Activated CD8-positive, alpha-beta T cell treated with anti-CD3 and anti-CD28 coated beads for 36 hours (primary cell): ENCODE data around the gene CTSV. TPM values are rescaled to one million over a fixed set of nuclear protein-coding genes. Genes with fewer than 3 reads are reported as not detected.
A peak's percentile ranks its signal among the peaks of the same experiment; 100 is the strongest.
"Not testable (repeated sequence)": the region's sequence is repeated elsewhere in the genome, so short reads cannot be mapped to it uniquely, and the experiment has no call there.

Experiments
- ATAC-seq: fragments of 200-7000 bp; cut with Tn5 transposase; one replicate; pipeline ENCODE4 v1.10.0; 2021; ENCODE audit warnings: mild to moderate bottlenecking, moderate library complexity
- CTCF ChIA-PET: fragments of 350-600 bp; sonication (Branson Sonifier 250); formaldehyde crosslinking; loops from one replicate; lab custom pipeline; 2021; ENCODE audit warnings: antibody characterized with exemption; lab: Charles Lee
- POLR2A ChIA-PET: fragments of 350-600 bp; sonication (Branson Sonifier 250); formaldehyde crosslinking; loops from one replicate; lab custom pipeline; 2021; ENCODE audit warnings: antibody characterized with exemption; lab: Charles Lee
- DNase-seq: peaks from one replicate; pipeline ENCODE4 v3.0.0-alpha.2; 2020
- H3K27ac Mint-ChIP-seq: one replicate; pipeline ENCODE4 v1.8.0; 2021; ENCODE audit warnings: mild to moderate bottlenecking, mixed read lengths
- H3K27me3 Mint-ChIP-seq: one replicate; pipeline ENCODE4 v1.8.0; 2021; ENCODE audit warnings: mixed read lengths
- H3K36me3 Mint-ChIP-seq: one replicate; pipeline ENCODE4 v1.8.0; 2021; ENCODE audit warnings: low read depth, mixed read lengths
- H3K4me1 Mint-ChIP-seq: one replicate; pipeline ENCODE4 v1.8.0; 2021; ENCODE audit warnings: low read depth, mixed read lengths
- H3K4me3 Mint-ChIP-seq: one replicate; pipeline ENCODE4 v1.8.0; 2021; ENCODE audit warnings: mild to moderate bottlenecking, moderate library complexity, mixed read lengths
- H3K9me3 Mint-ChIP-seq: one replicate; pipeline ENCODE4 v1.8.0; 2021; ENCODE audit warnings: mixed read lengths
- intact Hi-C: fragments of 100-400 bp; cut with micrococcal nuclease; formaldehyde crosslinking; loops from one replicate; pipeline ENCODE4 v1.10.0; 2022
- total RNA-seq, 2 experiments: library from RNA; stranded (reverse); gene quantifications; one replicate each; pipeline ENCODE4 v1.2.3, GENCODE V29; 2021
- TF ChIP-seq, protein P1 (sequence below): fragments of 200-600 bp; IDR thresholded peaks from one replicate; pipeline ENCODE4 v1.8.0; 2022; ENCODE audit warnings: antibody characterized with exemption, mild to moderate bottlenecking

Gene CTSV
- total RNA-seq, 2 experiments from 2014 or later: 0.16 to 0.34 TPM

DNA sequence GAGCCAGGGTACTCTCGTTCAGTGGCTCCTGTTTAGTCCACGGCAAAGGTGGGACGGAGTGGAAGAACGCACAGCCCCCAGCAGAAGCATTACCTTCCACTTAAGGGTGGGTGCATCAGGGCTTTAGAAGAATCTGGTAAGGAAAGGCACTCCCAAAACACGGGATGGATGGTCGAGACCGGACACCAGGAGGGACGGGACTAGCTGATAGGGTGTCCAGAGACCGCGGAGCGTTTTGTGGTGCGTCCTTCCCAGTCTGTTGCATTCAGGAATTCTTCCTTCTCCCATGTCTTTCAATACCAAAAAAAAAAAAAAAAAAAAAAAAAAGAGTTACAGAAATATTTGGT is 545 bp upstream of the CTSV start:
- POLR2A ChIA-PET: no interaction called here
- intact Hi-C loops: no loop called here
- peaks cover 50% of the 10 kb centered on the region for H3K27me3 Mint-ChIP-seq

DNA sequence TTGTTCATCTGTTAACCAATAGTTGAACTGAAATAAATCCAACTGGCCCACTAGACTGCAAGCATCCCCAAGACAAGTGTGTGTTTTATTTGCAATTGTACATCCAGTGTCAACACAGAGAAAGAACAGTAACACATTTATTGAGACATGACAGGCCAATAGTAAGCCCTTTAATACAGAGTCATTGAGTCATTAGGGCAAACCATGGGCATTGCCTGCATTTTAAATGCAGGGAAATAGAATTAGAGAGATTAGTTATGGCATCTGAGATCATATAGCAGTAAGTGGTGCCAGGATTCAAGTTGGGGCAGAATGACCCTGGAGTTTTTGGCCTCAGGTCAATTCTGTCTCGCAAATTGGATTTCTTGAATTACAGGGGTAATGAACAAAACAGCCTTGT is 15.4 kb downstream of the CTSV start:
- H3K27ac Mint-ChIP-seq, CTCF ChIA-PET, H3K4me1 Mint-ChIP-seq, H3K36me3 Mint-ChIP-seq, H3K9me3 Mint-ChIP-seq, H3K4me3 Mint-ChIP-seq, POLR2A ChIA-PET, DNase-seq, intact Hi-C loops, ATAC-seq, H3K27me3 Mint-ChIP-seq: not testable (repeated sequence)

More for the DNA sequence above, 545 bp upstream of the CTSV start:
- no peak for ATAC-seq
- H3K36me3 Mint-ChIP-seq: no peaks in the 10 kb centered on the region
- no peaks in the 10 kb centered on the region for H3K9me3 Mint-ChIP-seq
- peak overlapping the region; percentile 76 for H3K4me3 Mint-ChIP-seq
- CTCF ChIA-PET: no interaction called here
- H3K27ac Mint-ChIP-seq: no peak overlapping the region
- peaks cover 3% of the 10 kb centered on the region for H3K4me1 Mint-ChIP-seq
- TF ChIP-seq, protein P1, sequence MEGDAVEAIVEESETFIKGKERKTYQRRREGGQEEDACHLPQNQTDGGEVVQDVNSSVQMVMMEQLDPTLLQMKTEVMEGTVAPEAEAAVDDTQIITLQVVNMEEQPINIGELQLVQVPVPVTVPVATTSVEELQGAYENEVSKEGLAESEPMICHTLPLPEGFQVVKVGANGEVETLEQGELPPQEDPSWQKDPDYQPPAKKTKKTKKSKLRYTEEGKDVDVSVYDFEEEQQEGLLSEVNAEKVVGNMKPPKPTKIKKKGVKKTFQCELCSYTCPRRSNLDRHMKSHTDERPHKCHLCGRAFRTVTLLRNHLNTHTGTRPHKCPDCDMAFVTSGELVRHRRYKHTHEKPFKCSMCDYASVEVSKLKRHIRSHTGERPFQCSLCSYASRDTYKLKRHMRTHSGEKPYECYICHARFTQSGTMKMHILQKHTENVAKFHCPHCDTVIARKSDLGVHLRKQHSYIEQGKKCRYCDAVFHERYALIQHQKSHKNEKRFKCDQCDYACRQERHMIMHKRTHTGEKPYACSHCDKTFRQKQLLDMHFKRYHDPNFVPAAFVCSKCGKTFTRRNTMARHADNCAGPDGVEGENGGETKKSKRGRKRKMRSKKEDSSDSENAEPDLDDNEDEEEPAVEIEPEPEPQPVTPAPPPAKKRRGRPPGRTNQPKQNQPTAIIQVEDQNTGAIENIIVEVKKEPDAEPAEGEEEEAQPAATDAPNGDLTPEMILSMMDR: no peak
- DNase-seq: no peak

DNA sequence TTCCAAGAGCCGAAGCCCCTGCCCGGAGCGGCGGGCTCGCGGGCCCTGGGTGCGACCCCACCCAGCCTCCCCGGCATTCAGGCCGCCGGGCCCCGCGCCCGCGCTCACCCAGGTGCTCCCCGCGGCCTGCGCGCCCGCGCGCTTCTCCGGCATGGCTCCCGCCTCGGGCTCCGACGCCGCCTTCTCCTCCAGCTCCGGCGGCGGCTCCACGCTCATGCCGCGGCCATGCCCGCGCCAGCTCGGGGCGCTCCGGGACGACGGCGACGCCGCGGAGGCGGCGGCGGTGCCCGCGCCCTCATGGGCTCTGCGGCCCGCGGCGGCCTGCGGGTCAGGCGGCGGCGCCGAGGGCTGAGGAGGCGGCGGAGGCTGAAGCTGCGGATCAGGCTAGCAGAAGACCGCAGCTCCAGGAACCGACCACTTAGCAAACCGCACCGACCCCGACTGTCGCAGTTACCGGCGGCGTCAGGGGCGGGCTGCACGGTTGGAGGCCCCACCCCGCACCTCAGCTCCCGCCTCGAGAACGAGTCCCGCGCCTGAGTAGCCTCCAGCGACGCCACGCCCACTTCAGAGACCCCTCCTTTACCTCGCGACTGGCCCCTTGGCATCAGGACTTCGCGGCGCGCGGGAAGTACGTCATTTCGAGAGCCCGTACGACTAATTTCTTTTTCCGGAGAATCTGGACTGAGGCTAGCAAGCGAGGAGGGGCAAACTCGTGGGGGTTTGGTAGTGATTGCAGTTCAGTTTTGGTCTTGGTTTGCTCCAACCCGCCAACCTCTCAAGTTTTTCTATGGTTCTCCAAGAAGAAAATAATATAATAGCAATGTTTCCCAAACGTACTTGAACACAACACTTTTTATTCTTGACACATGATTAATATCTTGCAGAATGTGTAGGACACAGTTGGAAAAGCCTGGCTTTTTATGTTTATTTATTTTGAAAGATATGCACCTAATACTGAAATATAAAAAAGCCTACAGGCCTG is 25.5 kb downstream of the CTSV start:
- ATAC-seq: peak; percentile 97
- intact Hi-C loops, H3K36me3 Mint-ChIP-seq, H3K27me3 Mint-ChIP-seq, H3K9me3 Mint-ChIP-seq, CTCF ChIA-PET, POLR2A ChIA-PET: not testable (repeated sequence)
- peak overlapping the region; percentile 84 for H3K4me3 Mint-ChIP-seq
- peak overlapping the region; percentile 90 for H3K27ac Mint-ChIP-seq
- H3K4me1 Mint-ChIP-seq: peaks cover 14% of the 10 kb centered on the region
- DNase-seq: peak; percentile 87

DNA sequence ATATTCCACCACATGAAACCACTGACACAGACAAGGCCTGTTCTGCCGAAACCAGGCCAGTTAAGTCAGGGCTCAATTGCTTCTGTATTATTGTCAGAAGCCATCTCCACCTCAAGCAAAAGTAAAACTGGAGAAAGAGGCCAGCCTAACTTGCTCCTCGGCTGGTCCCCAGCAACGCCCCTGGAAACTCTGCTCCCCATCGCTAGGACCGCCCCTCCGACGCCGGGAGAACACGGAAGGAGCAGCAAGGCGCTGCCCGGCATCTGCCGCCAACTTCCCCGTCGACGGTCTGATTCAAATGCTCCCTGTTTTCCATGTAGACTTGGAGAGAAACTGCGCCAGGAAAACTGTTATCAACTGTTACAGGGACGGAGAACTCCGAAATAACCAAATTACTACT is 26.3 kb downstream of the CTSV start:
- POLR2A ChIA-PET, CTCF ChIA-PET, H3K36me3 Mint-ChIP-seq, H3K27me3 Mint-ChIP-seq, H3K9me3 Mint-ChIP-seq, intact Hi-C loops: not testable (repeated sequence)
- ATAC-seq: peak; percentile 62
- peak; percentile 22 for DNase-seq
- peaks cover 14% of the 10 kb centered on the region for H3K4me1 Mint-ChIP-seq
- peak overlapping the region; percentile 89 for H3K27ac Mint-ChIP-seq
- peak overlapping the region; percentile 84 for H3K4me3 Mint-ChIP-seq

DNA sequence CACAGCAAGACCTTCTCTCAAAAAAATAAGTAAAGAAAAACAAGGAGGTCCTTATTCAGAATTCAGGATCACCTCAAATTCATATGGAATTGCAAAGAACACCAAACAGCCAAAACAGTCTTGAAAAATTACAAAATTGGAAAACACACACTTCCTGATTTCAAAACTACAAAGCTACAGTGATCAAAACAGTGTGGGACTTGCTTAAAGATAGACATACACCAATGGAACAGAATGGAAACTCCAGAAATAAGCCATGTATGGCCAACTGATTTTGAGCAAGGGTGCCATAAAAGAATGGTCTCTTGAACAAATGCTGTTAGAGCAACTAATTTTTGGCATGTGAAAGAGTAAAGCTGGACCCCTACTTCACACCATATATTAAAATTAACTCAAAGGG is 36.7 kb downstream of the CTSV start:
- ATAC-seq, H3K4me3 Mint-ChIP-seq, CTCF ChIA-PET, intact Hi-C loops, DNase-seq, H3K9me3 Mint-ChIP-seq, H3K27me3 Mint-ChIP-seq, H3K27ac Mint-ChIP-seq, POLR2A ChIA-PET, H3K36me3 Mint-ChIP-seq: not testable (repeated sequence)
- peaks cover 43% of the 10 kb centered on the region for H3K4me1 Mint-ChIP-seq

DNA sequence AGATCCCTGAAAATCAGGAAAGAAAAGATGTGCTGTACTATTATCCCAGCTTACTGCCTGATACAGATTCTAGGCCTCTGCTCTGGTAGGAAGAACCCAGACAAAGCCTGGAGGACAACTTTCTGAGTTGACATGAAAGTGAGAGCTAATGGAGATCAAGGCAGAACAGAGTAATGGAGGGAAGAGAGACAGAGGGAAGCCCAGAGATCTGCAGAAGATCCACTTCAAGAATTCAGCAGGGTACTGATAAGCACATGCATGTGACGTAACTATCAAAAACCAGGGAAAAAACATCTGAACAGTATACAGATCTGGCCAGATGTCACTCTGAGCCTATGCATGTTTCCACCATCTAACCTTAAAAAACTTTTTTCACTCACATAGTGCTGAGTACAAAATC is 37.6 kb downstream of the CTSV start:
- CTCF ChIA-PET, POLR2A ChIA-PET, H3K27me3 Mint-ChIP-seq, ATAC-seq, DNase-seq, intact Hi-C loops, H3K9me3 Mint-ChIP-seq, H3K4me3 Mint-ChIP-seq, H3K27ac Mint-ChIP-seq, H3K36me3 Mint-ChIP-seq: not testable (repeated sequence)
- H3K4me1 Mint-ChIP-seq: peaks cover 44% of the 10 kb centered on the region

DNA sequence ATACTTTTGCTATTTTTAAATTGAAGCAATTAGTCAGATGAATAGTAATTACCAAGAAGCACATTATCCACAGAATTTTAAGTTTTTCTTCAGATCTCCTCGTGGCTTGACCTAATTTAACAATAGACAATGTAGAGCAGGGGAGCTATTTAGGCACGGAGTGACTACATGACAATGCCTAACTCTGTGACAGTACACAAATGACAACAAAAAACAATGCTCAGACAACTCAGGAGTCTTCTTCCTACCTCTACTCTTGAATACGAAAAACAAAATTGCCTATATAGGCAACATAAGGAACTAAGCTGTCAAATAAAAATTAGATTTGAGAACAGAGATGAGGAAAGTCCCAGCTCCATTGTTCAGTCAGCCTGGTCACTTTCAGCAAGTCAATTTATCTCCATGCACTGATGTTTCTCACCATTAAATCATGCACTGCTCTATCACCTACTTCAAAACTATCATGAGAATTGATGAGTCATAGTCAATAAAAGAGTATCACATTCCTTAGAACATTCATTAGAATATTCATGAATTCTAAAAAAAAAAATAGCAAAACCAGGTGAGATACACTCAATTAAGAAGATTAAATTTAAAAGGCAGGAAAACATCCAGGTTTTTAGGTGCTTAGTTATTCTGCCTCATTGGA is 38.7 kb downstream of the CTSV start:
- CTCF ChIA-PET: not testable (repeated sequence)
- H3K27ac Mint-ChIP-seq: peak overlapping the region; percentile 37
- H3K4me1 Mint-ChIP-seq: peaks cover 46% of the 10 kb centered on the region

DNA sequence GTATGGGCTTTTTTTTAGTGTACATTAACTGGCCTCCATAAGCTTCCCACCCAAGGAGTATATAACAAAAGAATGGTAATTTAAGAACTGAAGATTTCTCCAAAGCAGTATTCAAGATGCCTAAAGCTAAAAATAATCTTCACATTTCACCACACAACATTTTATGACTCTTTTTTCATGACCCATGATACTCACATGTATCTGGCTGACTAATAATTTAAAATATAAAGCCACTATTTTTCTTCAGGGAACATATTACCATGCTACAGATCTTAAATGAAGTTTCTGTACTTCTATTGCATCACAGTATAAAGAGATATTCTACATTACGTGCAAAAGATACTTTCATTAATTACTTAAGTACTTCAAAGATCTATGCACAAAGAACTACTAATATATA is 39.2 kb downstream of the CTSV start:
- CTCF ChIA-PET, intact Hi-C loops, H3K27ac Mint-ChIP-seq, ATAC-seq, H3K27me3 Mint-ChIP-seq, DNase-seq, H3K36me3 Mint-ChIP-seq, H3K4me3 Mint-ChIP-seq, H3K9me3 Mint-ChIP-seq, POLR2A ChIA-PET: not testable (repeated sequence)
- H3K4me1 Mint-ChIP-seq: peaks cover 46% of the 10 kb centered on the region

More for the DNA sequence above, 38.7 kb downstream of the CTSV start:
- intact Hi-C loops, H3K27me3 Mint-ChIP-seq, H3K36me3 Mint-ChIP-seq, DNase-seq, POLR2A ChIA-PET, H3K9me3 Mint-ChIP-seq, H3K4me3 Mint-ChIP-seq: not testable (repeated sequence)
- peak; percentile 60 for ATAC-seq

DNA sequence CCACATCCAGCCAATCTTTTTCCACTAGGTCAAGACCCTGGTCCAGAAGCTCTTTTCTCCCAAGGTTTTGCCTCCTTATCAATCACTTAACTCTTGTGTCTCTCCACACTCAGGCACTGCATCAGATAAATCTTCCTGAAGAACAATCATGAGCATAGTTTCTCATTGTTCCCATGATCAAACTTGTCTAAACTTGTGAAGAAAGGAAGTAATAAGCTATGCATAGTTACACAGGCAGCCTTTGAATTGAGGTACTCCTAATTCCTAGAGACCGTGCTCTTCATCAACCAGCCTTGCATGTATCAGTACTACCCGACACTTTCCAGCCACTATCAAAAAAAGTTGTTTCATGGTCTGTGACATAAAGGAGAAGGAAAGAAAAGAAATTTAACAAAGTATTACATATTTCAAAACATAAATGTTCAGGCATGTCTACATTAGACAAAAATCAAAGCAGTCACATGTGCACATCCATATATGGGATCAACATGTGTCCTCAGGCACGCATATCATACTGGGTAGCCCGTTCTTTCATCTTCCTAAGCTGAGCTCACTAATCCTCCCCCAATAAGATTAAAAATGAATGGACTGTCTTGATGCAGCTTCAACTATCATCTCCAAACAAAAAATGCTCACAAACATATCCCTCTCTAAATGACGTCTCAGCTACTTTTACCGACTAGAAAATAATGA is 41.8 kb downstream of the CTSV start:
- H3K4me3 Mint-ChIP-seq, H3K27ac Mint-ChIP-seq, POLR2A ChIA-PET, H3K27me3 Mint-ChIP-seq, H3K36me3 Mint-ChIP-seq, H3K9me3 Mint-ChIP-seq, CTCF ChIA-PET, intact Hi-C loops, ATAC-seq, DNase-seq: not testable (repeated sequence)
- peaks cover 38% of the 10 kb centered on the region for H3K4me1 Mint-ChIP-seq

DNA sequence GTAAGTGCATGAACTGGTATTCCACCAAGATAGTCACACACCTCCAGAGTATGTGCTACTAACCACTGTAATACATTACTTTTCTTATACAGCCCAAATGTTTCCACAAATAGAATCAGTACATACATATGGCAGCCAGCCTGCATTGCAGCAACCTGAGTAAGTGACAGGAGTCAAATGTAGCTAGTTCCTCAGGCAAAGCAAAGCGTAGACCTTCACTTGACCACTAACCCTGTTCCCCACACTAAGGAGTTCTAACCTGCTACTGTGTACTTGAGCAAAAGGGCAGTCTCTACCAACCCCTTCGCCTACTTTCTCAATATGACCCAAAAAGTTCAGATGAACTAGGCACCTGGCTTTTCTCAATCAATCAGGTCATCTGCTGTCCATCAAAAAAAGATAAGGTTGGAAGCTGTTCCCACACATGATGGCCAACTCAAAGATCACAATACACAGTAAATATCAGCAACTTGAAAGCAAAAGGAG is 44.4 kb downstream of the CTSV start:
- H3K36me3 Mint-ChIP-seq, ATAC-seq, H3K4me3 Mint-ChIP-seq, H3K9me3 Mint-ChIP-seq, CTCF ChIA-PET, DNase-seq, H3K27me3 Mint-ChIP-seq, H3K27ac Mint-ChIP-seq, POLR2A ChIA-PET, intact Hi-C loops: not testable (repeated sequence)
- H3K4me1 Mint-ChIP-seq: peaks cover 27% of the 10 kb centered on the region
